VCaP (cell line): Measurements from ENCODE around the gene HEG1.

Experiments used
- H3K27ac ChIP-seq: fragments of 450-650 bp; 2 replicates; pipeline ENCODE4 v1.5.1; 2017
- TF ChIP-seq, protein P1 (sequence below): fragments of 450-650 bp; conservative IDR thresholded peaks from 2 replicates; pipeline ENCODE4 v1.5.1; 2017; ENCODE audit warnings: mild to moderate bottlenecking, moderate library complexity

HEG1 gene

DNA sequence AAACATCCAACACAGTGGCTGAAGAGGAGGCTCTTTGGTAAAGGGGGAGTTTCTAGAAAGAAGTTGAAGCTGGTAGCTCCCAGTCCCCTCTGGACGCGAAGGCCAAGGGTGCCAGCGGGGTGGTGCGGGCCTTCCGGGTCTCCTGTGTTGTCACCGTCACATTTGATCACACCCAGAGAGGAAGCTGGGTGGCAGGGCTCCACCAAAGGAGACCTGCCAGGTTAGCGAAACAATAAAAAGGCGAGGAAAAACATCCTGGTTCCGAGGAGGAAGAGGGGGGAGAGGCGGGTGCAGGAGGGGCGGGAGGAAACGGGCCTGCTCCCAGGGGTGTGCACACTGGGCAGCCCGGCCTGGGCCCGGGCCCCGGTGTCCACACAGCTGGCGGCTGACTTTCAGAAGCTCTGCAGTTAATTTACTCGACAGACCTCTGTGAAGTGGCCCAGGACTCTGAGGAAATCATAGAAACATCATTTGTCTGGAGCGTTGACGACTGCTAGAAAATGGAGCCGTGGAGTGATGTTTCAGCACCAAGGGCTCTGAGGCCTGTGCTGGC lies 12.1 kb downstream of the HEG1 start:
- TF ChIP-seq, protein P1, sequence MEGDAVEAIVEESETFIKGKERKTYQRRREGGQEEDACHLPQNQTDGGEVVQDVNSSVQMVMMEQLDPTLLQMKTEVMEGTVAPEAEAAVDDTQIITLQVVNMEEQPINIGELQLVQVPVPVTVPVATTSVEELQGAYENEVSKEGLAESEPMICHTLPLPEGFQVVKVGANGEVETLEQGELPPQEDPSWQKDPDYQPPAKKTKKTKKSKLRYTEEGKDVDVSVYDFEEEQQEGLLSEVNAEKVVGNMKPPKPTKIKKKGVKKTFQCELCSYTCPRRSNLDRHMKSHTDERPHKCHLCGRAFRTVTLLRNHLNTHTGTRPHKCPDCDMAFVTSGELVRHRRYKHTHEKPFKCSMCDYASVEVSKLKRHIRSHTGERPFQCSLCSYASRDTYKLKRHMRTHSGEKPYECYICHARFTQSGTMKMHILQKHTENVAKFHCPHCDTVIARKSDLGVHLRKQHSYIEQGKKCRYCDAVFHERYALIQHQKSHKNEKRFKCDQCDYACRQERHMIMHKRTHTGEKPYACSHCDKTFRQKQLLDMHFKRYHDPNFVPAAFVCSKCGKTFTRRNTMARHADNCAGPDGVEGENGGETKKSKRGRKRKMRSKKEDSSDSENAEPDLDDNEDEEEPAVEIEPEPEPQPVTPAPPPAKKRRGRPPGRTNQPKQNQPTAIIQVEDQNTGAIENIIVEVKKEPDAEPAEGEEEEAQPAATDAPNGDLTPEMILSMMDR, result no peak
- peak overlapping the region; percentile 83 for H3K27ac ChIP-seq

DNA sequence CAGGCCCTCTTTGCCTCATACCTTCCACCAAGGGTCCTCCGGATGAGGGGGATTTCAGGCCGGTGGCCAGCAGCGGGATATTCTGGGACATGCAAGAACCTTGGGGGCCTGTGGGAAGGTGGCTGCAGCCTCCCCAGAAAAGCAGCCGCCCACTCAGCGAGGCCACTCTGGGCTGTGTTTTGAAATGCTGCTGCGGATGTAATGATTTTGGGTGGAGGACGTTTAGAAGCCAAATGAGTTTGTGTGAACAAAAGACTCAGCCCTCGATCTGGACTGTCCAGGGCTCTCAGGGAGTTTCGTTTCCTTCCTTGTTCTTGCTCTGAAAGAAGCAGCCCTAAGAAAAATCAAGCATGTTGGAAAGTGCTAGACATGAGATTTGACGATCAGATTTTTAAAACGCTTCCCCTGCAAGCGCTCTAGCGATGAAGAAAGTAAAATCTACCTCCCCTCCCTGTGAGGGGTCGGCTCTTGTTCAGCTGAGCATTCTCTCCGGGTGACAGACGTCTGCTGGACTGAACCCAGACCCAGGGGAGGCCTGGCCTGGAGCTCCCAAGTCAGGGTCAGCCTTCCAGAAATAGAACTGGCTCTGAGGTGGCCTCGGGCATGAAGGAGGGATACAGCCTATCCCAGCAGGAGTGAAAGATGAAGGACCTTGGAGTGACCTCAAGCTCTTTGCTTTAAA lies 12.9 kb downstream of the HEG1 start:
- peak overlapping the region; percentile 83 for H3K27ac ChIP-seq
- TF ChIP-seq, protein P1, result no peak

DNA sequence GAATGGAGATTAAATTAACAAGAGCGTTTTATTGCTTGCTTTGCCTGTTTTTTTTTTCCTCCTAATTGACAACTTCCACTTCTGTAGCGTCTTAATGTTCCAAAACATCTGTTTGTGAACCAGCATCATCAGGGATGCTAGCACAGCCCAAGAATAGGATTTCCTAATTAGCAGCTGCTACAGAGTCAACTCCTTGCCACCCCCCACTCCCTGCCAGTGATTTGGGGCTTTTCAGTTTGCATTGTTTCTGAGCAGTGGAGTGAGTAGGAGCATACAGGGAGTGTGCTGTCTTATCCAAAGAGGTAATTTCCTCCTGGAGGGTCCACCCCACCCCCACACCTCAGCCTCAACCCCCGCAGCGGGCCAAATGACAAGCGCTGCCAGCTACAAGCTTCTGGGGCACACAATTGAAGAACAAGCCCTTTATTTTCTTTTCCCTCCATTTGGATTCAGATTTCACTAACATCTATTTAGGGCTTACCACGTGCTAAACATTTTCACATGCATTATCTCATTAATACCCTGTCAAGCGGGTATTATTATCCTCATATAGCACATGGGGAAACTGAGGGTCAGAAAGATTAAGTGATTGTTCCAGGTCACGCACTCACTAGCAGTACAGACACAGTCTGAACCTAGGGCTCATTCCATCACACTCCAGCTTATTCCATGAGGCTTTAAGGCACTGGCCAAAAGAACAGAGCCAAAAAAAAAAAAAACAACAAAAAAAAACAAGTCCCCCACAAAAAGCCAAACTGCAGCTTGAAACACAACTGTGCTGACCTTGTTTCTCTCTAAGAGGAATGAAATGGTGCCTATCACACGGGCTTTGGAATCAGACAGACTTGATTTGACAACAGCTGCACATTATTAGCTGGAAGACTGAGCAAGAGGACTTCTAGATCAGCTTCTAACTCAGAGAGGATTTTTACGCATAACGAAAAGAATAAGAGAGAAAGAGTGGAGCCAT lies 16.4 kb downstream of the HEG1 start:
- TF ChIP-seq, protein P1, result no peak
- no peak overlapping the region for H3K27ac ChIP-seq

DNA sequence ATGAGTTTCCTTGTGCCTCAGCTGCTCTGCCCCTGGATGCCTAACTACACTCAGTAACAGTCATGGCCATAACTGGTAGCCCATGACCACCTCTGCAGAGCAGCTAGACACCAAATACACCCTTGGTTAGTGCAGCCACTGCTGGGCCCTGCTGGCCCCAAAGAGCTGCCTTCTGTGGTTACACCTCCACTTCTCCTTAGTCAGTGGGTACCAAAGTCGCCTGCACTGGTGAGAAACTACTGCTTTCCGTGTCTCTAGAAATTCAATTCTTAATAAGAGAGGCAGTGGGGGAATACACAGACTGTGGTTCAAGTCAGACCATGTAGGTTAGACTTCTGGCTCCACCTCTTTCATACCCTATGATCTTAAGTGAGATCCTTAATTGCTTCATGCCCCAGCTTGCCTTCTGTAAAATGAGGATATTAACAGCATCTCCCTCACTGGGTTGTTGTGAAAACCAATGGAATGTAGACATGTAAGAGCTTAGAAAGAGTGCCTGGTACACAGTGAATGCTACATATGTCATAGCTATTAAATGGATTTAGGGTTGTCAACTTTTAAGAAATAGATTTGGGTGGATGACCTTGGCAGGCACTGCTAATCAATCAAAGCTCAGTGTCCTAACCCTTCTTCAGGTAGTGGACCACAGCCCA lies 18.2 kb downstream of the HEG1 start:
- TF ChIP-seq, protein P1, result no peak
- H3K27ac ChIP-seq, result no peak overlapping the region

DNA sequence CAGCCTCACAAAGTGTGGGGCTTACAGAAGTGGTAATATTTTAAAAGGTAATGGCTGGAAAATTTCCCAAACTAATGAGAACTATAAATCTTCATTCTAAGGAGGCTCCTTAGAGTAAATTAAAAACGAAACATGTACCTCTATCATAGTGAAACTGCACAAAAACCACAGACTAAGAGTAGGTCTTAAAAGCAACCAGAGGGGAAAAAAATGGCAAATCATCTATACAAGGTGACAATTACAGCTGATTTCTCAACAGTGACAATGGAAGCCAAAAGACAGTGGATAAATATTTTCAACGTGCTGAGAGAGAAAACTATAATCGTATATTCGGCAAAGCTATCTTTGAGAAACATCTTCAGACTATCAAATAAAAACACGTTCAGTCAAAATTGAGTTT lies 20.6 kb downstream of the HEG1 start:
- TF ChIP-seq, protein P1, result no peak
- H3K27ac ChIP-seq, result no peak overlapping the region

DNA sequence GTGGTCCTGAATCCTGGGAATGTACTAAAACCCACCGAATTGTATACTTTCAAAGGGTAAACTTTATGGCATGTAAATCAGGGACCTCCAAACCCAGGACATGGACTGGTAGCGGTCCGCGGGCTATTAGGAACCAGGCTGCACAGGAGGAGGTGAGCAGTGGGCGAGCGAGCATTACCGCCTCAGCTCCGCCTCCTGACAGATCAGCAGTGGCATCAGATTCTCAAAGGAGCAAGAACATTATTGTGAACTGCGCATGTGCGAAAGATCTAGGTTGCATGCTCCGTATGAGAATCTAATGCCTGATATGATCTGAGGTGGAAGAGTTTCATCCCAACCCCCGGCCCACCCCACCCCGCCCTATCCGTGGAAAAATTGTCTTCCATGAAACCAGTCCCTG lies 22.2 kb downstream of the HEG1 start:
- H3K27ac ChIP-seq, result no peak overlapping the region
- TF ChIP-seq, protein P1, result no peak

DNA sequence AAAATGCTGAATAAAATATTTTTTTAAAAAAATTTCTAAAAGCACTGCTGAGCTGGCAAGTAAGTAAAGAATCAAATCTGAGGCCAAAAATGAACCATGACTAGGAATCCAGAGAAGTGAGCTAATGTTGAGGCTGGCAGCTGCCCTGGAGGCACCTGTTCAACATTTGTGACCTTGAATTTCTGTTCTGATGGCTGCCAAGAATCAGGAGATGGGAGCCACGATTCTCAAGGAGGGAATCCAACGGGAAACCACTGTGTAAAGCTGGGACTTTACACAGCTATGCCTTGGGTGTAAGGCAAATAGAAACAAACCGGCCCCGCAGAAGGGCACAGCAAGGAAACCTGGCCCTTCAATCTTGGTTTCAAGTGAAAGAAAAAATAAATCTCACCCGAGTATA lies 22.7 kb downstream of the HEG1 start:
- TF ChIP-seq, protein P1, result no peak
- peak overlapping the region; percentile 32; the same call in 1 of the 2 replicates for H3K27ac ChIP-seq
